ENCODE data around the gene SLF1.

SLF1 gene

DNA sequence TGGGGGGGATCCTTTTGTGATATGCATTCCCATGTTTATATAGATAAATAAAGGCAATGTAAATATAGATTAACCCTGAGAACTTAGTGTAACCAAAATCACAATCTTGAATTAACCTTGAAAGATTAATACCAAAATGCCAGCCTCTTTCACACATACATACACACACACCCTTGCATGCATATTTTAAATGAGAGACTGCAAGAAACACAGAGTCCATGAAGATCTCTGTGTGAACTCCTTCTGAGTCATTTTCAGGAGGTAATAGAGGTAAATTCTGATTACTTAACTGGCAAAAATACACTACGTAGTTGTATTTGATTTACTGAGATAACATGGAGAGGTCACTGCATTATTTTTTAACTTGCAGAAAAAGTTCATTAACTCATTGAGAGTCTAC, 118.0 kb downstream of the SLF1 start:
- no peak overlapping the region for H3K4me3 Mint-ChIP-seq
- no peaks in the 10 kb centered on the region for H3K9me3 Mint-ChIP-seq
- H3K4me1 Mint-ChIP-seq, result no peaks in the 10 kb centered on the region
- no peak overlapping the region for H3K27ac Mint-ChIP-seq
- no peaks in the 10 kb centered on the region for H3K27me3 Mint-ChIP-seq
- H3K36me3 Mint-ChIP-seq, result no peaks in the 10 kb centered on the region

- H3K9me3 Mint-ChIP-seq, result no peaks in the 10 kb centered on the region
- peaks cover 1% of the 10 kb centered on the region for H3K4me1 Mint-ChIP-seq
- H3K27ac Mint-ChIP-seq, result no peak overlapping the region
- H3K36me3 Mint-ChIP-seq, result no peaks in the 10 kb centered on the region
- H3K27me3 Mint-ChIP-seq, result peaks cover 5% of the 10 kb centered on the region
- no peak overlapping the region for H3K4me3 Mint-ChIP-seq
Measured at GRCh38 chr5:94740286-94740685, 121.8 kb downstream of the SLF1 start.

DNA sequence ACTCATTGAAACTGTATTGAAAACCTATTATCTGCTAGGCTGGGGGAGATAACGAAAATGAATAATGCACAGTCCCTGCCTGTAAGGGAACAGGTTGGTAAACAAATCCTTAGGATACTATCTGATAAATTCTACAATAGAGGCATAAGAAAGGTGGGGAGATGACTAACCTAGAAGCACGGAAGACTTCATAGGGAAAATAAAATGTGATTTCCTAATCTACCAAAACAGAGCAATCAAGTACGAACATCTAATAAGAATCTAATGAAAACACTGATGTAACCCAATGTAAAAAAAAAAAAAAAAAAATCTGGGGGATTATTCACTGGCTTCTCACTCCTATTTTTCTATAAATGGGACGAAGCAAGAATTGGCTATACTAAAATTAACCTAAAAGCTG, 124.4 kb downstream of the SLF1 start:
- Mint-ChIP-seq H3K9me3 (no peaks in the 10 kb centered on the region), H3K4me3 (no peak overlapping the region), H3K36me3 (no peaks in the 10 kb centered on the region), H3K27me3 (peaks cover 7% of the 10 kb centered on the region), H3K4me1 (peaks cover 17% of the 10 kb centered on the region), H3K27ac (no peak overlapping the region)

- H3K27ac Mint-ChIP-seq, result no peak overlapping the region
- peaks cover 17% of the 10 kb centered on the region for H3K4me1 Mint-ChIP-seq
- H3K36me3 Mint-ChIP-seq, result no peaks in the 10 kb centered on the region
- H3K27me3 Mint-ChIP-seq, result peaks cover 7% of the 10 kb centered on the region
- H3K4me3 Mint-ChIP-seq, result no peak overlapping the region
- no peaks in the 10 kb centered on the region for H3K9me3 Mint-ChIP-seq
Measured at GRCh38 chr5:94744906-94745305, 126.4 kb downstream of the SLF1 start.

GRCh38 chr5:94745786-94746730, 127.6 kb downstream of the SLF1 start:
- H3K9me3 Mint-ChIP-seq, result no peaks in the 10 kb centered on the region
- H3K27ac Mint-ChIP-seq, result peak overlapping the region; percentile 7
- H3K36me3 Mint-ChIP-seq, result no peaks in the 10 kb centered on the region
- peaks cover 7% of the 10 kb centered on the region for H3K27me3 Mint-ChIP-seq
- peaks cover 17% of the 10 kb centered on the region for H3K4me1 Mint-ChIP-seq
- H3K4me3 Mint-ChIP-seq, result no peak overlapping the region

DNA sequence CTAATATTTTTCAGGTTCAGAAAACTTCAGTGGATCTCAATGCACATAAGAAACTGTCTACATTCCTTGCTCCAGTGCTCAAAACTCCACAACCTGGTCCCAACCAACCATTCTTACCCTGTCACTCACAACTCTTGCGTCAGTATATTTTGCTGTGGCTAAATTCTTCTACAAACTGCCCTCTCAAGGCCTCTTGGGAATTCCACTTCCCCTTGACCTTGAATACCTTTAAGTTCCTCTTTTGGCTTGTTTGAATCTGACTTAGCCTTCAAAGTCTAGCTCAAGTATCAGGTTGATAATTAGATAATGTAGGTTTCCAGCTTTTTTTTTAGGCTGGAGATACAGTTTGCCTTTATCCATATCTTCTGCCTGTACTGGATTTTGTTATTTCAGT, 128.3 kb downstream of the SLF1 start:
- Mint-ChIP-seq H3K27me3 (peaks cover 7% of the 10 kb centered on the region), H3K36me3 (no peaks in the 10 kb centered on the region), H3K9me3 (no peaks in the 10 kb centered on the region), H3K4me1 (peaks cover 17% of the 10 kb centered on the region), H3K4me3 (no peak overlapping the region), H3K27ac (no peak overlapping the region)
